ENCODE results near the gene SLC25A23.

DNA sequence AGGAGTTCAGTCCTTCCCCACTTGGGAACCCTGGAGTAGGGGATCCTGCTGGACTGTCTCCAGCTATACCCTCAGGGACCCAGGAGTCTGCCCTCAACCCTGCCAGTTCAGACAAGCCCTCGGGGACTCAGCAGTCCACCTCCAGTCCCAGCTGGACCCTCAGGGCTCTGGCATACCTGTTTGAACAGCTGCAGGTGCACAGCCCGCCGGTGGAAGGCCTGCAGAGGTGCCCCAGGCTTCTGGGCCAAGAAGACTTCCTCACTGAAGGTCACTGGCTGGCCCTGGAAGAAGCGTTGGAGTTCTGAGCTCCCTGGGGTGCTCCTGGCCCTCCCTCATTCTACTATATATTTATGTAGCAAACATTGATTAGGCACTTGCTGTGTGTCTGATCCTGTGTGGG lies 13.1 kb upstream of the SLC25A23 start:
- TF ChIP-seq, protein P1, sequence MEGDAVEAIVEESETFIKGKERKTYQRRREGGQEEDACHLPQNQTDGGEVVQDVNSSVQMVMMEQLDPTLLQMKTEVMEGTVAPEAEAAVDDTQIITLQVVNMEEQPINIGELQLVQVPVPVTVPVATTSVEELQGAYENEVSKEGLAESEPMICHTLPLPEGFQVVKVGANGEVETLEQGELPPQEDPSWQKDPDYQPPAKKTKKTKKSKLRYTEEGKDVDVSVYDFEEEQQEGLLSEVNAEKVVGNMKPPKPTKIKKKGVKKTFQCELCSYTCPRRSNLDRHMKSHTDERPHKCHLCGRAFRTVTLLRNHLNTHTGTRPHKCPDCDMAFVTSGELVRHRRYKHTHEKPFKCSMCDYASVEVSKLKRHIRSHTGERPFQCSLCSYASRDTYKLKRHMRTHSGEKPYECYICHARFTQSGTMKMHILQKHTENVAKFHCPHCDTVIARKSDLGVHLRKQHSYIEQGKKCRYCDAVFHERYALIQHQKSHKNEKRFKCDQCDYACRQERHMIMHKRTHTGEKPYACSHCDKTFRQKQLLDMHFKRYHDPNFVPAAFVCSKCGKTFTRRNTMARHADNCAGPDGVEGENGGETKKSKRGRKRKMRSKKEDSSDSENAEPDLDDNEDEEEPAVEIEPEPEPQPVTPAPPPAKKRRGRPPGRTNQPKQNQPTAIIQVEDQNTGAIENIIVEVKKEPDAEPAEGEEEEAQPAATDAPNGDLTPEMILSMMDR (IDR thresholded peaks at IDR 0.05; ENCODE audit: poor library complexity), result no peak
- no peak for TF ChIP-seq EZH2 (IDR thresholded peaks at IDR 0.05; ENCODE audit: borderline replicate concordance)
- no peak for TF ChIP-seq EZH2phosphoT487 (IDR thresholded peaks at IDR 0.05; ENCODE audit: low read depth, severe bottlenecking, unreplicated experiment)
